ENCODE data around the gene OR1D2.

OR1D2 gene

DNA sequence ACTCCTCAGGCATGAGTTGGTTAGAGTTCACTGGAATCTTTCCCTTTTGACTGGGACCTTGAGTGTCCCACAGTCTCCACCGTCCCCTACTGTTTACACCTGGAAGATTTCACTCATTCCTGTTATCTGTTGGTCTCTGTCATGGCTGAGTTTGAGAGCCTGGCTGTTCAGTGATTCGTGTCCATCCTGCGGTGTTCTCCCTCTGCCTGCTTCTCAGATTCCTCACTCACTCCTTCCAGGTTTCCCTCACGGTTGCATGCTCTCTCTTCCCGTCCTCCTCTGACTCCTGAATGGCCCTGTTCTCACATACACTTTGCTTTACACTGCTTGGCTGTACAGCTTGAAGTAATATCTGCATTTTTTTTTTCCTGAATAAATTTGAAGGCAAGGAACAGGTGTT, 65.3 kb downstream of the OR1D2 start:
- Mint-ChIP-seq H3K36me3 (no peaks in the 10 kb centered on the region), H3K4me1 (peaks cover 2% of the 10 kb centered on the region), H3K27ac (no peak overlapping the region), H3K9me3 (peaks cover 6% of the 10 kb centered on the region), H3K27me3 (peaks cover 19% of the 10 kb centered on the region), H3K4me3 (no peak overlapping the region)
- CTCF ChIA-PET, result no interaction called here
- DNase-seq, result no peak

Measured in activated naive CD4-positive, alpha-beta T cell treated with anti-CD3 and anti-CD28 coated beads, Interleukin-2, amount 10 ng/mL, durations not matched to agents 7 days and 5 days (primary cell).